Right forelimb (tissue), 1 donor: Measurements from ENCODE around the gene CIBAR2.

Source experiments
- DNase-seq: peaks from one replicate; pipeline ENCODE4 v3.0.0-alpha.2; 2018

CIBAR2 gene

DNA sequence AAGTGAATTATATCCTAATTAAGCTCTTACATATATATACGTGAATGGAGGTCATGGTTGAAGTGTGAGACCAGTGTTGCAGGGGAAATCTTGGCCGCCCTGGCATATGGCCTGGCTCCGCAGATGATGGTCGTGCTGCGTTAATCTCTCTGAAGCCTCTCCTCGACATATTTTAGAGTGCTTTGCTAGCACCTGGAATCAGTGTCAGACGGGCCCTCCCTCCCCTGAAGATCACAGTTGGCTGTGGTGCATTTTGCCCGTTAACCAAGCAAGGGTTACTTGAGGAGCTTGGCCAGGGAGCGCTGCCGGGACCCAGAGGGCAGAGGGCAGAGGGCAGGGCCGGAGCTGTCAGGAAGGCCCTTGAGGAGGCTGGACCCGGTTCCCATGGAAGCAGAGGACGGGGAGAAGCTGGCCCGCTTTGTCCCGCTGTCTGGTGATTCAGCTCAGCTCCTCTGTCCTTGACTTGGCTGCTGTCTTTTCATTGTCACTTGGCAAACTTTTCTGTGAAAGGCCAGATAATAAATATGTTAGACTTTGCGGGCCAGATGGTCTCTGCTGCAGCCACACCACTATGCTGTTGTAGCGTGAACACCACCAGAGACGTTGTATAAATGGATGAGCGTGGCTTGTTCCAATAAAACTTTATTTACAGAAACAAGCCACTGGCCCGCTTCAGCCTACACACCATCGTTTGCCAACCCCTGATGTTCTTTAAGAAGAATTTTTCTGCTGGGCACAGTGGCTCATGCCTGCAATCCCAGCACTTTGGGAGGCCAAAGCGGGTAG lies 32.3 kb downstream of the CIBAR2 start:
- DNase-seq: no peak

DNA sequence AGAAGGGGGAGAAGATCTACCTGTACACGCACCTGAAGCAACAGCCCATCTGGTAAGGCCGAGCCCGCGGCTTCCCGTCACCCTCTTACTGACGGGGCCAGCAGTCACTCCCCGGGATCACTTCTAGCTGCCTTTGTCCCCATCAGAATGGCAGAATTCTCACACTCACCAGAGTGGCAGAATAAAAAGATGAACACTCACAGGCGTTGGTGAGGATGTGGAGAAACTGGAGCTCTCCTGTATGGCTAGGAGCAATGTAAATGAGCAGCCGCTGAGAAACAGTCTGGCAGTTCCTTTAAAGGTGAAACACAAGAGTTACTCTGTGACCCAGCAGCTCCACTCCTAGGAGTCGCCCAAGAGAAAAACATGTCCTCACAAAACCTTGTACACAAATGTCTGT lies 33.3 kb downstream of the CIBAR2 start:
- DNase-seq: no peak

DNA sequence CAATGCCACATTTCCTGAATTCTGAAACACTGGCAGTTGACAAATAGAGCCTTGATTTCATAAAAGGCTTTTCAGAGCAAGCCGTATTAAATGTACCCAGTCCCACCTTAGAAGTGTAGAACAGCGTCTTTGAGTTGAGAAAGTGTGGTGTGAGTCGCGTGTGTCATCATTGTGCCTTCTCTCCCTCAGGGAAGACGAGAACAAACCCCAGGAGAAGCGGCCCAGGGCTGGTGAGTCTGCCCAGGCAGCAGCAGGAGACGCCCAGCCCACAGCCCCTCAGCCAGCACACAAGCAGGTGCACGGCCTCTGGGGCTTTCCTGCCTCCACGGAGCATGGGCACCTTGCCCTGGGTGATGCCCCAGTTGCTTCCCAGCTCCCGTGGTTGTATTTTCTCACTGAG lies 34.0 kb downstream of the CIBAR2 start:
- DNase-seq: no peak

DNA sequence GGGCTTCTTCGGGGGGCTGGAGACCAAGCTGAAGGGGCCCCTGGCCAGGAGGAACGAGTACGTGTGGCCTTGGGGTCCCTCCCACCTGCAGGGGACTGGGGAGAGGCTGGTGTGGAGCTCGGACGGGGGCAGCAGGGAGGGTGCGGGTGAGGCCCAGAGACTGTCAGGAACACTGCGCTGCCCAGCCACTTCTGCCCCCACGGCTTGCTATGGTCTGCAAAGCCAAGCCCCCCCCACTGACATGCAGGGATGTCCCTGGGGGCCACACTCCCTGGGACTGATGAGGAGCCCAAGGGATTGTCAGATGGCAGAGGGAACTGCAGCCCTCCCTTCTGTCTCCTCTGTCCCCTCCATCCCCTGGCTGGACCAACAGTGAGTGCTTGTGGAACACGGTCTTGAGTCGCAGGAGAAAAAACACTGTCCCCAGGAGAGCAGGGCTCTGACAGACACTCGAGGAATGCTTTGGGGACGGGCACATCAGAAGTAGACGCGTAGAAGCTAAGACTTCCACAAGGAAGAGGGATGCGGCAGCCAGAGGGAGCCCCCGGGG lies 34.6 kb downstream of the CIBAR2 start:
- DNase-seq: no peak

DNA sequence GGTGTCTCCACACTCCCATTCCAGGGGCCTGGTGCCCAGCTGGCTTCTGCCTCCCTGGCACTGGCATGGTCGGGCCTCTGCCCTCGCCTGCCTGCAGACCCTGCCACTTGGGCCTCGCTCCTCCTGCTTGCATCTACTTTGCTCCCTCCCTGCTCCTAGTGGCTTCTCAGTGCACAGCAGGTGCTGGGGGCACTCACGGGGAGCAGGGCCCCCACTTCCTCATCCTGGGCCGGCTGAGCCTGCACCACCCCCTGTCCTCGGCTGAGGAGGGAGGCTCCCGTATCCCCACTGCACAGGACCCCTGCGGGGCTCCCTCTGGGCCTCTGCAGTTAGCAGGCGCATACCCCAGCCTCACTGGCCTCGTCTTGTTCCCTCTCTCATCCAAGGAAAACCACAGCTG lies 35.2 kb downstream of the CIBAR2 start:
- no peak for DNase-seq

DNA sequence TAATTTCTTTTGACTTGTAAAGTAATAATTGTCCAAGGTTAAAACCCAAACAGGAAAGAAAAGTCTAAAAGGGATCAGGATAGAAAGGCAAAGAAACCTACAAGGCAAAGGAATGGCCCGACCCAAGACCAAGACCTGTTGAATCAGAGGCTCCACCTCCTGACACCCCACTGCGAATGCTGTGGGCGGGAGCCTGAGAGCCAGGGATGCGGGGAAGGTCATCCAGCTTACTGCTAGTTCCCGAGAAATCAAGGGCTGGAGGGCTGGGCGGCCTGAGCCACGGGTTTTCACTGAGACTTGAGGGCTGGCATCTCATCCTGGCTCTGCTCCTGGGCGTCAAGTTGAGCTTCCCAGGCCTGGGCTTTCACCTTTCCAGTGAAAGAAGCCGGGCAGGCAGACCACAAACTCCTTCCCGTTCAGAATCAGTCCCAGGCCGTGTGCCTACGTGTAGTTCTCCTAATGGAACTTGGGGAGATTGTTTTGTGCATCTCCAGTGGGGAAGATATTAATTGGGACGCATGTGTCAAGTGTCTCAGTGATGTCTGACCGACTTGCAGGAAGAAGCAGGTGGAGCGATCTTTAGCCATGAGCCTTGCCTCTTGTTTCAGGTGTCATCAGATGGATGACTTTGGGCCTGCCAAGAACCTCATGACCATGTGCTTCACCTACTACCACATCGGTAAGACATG lies 36.9 kb downstream of the CIBAR2 start:
- no peak for DNase-seq

DNA sequence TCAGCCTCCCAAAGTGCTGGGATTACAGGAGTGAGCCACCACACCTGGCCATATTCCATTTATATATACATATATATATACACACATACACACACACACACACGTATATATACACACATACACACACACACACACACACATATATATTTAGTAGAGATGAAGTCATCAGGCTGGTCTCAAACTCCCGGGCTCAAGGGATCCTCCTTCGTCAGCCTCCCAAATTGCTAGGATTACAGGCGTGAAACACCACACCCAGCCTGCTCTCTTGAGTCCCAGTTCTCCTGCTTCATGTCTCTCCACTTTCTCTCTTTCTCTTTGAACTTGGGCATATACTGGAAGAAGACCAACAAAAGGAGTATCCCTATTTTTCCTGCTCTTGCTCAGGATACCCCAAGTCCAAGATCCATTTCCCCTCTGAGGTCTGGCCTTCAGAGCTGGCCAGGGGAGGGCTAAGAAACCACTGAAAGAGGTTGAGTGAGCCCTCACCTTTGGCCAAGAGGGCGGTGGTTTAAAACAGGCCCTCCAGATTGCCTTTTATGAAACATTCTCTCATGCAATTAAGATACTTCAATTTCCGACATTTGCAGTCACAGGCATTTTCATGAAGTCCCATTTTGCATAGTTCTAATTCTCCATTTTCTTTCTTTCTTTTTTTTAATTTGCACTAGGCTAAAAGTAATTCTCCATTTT lies 37.9 kb downstream of the CIBAR2 start:
- DNase-seq: no peak

DNA sequence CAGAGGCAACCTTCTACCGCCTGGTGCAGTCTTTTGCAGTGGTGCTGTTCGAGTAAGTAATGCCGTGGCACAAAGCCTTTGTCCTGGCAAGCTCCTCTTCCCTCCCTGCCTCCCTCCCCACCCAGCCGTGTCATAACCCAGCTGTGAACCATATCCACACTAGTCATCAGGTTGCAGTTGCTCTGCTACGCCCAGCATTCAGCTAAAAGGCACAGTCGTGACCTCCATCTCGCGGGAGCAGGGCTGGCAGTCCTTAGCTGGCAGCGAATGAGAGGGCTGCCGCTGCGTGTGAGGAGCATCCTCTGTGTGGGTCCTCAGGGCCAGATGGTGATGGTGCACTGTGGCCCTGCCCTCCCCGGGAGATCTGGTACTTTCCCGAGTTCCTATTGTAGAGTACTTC lies 39.3 kb downstream of the CIBAR2 start:
- DNase-seq: no peak

DNA sequence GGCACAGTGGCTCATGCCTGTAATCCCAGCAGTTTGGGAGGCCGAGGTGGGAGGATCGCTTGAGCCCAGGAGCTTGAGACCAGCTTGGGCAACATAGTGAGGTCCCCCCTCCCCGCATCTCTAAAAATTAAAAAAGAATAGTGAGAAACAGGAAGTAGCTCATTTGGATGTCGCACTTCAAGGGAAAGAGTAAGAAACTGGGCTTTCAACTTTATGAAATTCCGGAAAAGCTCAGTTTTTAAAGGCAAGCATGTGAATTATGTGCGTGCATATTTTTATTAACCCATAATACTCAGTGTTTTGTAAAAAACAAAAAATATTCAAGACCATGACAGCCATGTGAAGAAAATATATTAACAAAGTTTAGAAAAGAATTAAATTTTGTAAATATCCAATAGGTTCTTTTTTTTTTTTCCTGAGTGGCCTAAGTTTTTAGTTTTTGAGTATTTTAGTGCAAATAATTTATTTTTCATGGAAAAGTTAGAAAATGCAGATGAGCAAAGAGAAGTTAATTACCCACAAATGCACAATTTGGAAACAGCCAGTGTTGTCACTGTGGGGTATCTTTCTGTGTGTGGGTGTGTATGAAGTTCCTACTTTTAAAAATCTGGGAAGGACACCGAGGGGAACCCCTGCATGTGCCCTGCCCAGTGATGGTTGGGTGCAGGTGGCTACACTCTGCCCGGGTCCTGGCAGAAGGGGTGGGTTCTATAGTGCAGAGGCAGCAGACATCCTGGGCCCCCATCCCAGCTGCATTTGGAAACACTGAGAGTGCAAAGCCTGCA lies 40.0 kb downstream of the CIBAR2 start:
- no peak for DNase-seq

DNA sequence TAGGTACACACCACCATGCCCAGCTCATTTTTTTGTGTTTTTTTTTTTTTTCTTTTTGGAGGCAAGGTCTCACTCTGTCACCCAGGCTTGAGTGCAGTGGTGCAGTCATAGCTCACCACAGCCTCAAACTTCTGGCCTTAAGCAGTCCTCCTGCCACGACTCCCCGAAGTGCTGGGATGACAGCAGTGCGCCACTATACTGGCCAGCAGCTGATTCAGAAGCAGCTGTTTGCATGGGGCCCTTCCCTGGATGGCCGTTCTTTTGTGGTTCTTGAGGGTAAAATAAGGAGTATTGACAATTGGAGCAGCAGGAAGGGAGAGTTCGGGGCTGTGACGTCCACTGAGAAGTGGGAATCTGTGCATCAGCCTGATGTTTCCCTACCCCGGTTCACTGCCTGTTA lies 43.1 kb downstream of the CIBAR2 start:
- DNase-seq: no peak

DNA sequence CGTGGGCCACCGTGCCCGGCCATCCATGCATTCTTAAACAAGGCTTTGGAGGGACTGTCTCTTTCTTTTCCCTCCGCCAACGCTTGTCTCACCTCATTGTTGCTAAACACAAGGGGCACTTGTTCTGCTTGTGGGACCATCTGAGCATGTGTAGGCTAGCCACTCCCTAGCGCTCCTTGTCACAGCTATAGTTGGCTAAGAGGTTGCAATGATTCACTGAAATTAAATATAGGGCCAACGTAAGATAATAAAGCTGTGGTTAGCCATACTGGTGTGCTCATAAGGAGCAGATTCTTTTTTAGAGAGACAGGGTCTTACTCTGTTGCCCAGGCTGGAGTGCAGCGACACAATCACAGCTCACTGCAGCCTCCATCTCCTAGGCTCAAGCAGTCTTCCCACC lies 43.5 kb downstream of the CIBAR2 start:
- no peak for DNase-seq

DNA sequence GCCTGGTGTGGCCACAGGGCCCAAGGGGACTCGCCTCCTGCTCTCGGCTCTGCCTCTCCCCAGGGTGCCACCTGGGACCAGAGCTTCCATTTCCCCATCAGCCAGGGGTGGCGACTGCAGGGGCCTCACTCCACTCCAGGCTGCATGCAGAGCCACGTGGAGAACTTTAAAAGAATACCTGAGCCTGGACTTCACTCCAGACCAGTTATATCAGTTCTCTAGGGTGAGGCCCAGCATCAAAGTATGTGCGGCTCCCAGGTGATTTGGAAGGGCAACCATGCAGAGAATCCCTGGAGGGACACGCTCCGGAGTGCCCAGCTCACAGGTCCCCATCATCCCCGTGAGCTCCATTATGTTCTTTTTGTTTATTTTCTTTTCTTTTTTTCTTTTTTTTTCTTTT lies 44.8 kb downstream of the CIBAR2 start:
- no peak for DNase-seq

DNA sequence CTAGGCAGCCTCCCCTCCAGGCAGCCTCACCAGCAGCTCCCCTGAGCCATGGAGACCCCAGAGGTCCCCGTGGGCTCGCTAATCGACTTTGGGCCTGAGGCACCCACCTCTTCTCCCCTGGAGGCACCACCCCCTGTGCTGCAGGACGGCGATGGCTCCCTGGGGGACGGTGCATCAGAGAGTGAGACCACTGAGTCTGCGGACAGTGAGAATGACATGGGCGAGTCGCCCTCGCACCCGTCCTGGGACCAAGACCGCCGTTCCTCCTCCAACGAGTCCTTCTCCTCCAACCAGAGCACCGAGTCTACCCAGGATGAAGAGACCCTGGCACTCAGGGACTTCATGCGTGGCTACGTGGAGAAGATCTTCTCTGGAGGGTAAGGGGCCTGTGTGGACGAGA lies 45.2 kb downstream of the CIBAR2 start:
- no peak for DNase-seq

DNA sequence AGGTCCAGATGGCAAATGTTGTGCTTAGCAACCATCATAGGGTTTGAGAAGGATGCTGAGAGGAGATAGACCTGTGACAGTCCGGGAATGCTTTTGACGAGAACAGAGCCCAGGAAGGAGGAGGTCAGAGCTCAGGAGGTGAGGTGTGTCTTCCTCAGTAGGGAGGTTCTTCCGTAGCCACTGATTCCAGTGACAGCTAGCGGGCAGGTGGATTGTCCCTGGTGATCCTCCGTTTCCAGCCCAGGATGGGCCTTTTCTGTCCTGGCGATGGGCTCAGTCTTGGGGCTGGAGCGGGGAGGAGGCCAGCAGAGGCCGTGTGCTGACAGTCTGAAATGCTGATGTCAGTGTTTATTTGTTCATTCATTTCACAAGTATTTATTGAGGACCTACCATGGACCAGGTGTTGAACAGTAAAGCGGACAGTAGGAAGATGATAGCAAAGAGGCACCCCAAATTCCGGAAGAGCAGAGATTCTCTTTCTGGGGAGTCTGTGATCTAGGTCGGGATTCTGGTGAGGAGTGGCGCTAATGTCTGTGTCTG lies 45.9 kb downstream of the CIBAR2 start:
- DNase-seq: no peak

DNA sequence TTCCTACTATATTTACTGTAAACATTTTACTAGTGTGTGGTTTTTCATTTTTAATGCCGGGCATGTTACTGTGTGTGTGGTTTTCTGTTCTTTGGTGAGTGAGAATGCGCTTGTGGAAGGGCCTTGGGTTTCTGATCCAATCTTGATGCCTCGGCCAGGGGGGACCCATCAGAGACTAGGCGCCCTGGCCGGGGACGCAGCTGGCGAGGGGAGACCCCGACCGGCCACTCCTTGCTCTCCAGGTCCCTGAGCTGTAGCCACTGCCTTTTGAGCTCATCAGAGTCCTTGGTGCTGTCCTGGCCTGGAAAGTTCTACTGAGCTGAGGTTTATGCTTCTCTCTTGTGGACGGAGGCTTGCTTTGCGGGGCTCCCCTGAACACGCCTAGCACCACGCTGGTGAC lies 47.2 kb downstream of the CIBAR2 start:
- DNase-seq: no peak

DNA sequence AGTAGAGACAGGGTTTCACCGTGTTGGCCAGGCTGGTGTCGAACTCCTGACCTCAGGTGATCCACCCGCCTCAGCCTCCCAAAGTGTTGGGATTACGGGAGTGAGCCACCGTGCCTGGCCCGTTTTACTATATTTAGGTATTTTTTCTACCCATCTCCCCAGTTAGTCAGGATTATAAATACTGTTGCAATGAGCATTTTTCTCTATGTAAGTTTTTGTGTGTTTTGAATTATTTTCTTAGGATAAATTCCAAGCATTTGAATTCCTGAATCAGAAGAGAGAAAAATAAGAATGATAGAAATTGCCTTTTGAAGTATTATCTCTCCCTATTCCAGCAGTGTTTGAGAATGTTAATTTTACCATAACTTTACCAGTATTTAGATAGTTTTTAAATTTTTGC lies 48.1 kb downstream of the CIBAR2 start:
- no peak for DNase-seq

DNA sequence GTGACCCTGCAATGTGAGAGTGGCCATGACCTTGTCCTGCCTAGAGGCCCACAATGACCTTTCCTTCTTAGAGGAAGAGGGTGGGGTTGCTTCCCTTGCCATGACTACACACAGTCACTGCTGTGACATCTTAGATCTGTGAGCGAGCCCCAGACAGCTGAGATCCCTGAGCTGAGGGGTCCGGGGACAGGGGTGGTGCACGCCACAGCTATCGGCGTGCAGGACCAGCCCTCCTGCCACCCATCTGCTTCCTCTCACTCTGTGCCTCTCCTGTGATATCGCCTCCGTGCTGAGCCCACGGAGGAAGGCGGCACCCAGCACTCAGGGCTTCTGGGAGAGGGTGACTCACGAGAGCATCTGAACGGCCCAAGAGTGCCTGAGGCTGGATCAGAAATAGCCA lies 49.4 kb downstream of the CIBAR2 start:
- DNase-seq: no peak

DNA sequence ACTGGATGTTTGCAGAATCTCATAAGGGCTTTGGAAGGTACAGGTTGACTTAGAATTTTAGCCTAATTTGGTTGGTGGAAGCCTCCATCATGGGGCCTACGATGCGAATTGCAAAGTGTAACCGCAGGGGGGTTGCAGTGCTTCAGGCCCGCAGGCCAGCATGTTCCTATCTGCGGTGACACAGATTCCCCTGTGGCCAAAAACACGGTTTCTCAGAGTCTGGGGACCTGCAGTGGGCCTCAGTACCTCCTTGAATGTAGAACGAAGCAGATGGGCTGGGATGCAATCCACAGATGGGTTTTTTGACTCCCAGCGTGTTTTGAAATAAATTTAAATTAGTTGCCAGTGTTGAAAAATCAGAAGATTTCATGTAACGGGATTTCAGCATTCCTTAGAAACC lies 49.9 kb downstream of the CIBAR2 start:
- DNase-seq: no peak

DNA sequence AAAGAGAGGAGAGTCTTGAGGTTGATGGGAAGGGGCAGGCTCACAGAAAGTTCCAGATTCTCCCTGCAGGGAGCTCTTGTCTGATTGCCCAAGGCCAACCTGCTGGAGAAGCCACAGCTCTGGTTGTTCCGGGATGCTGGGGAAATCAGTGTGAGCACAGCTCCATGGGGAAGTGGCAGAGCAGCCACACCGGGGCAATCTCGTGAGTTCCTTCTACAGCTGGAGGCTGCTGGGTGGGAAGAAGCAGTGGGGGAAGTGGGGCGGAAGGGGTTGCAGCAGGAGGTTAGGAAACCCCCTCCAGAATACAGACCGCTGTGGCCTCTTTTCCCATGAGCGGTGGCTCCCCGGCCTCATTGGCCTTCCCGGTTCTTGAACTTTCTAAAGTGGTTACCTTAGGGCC lies 50.7 kb downstream of the CIBAR2 start:
- no peak for DNase-seq

DNA sequence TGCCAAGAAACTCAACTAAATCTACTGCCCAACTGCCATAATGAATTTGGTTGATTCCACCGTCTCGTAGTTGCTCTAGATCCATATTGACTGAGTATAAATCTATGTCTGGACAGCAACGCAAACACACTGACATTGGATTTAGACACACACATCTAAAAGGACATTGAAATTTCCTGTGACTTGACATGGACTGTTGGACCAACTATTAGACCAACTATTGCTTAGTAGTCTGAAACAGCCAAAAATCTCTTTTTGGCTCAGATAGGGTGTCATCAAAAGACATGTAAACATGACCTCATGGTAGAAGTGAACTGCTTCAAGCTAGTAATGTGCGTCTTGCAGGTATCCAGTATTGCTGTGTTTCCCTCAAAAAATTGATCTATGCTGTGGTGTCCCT lies 53.4 kb downstream of the CIBAR2 start:
- DNase-seq: no peak

DNA sequence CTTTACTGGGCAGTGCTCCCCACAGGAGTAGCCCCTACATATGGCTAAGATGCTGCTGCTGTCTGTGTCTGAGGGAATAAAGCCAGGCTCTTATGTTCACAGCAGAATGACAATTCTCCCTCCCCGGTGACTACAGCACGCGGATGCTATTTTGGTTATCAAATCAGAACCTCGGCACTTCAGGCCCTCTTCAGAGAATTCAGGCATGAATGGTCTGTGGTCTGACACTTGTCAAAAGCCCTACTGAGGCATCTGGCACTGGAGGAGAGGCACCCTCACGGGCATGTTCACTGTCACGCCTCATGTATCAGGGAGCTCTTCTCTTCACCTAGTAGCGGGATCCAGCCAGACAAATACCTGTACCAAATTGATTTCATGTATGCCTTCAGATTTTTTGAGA lies 54.3 kb downstream of the CIBAR2 start:
- DNase-seq: no peak

DNA sequence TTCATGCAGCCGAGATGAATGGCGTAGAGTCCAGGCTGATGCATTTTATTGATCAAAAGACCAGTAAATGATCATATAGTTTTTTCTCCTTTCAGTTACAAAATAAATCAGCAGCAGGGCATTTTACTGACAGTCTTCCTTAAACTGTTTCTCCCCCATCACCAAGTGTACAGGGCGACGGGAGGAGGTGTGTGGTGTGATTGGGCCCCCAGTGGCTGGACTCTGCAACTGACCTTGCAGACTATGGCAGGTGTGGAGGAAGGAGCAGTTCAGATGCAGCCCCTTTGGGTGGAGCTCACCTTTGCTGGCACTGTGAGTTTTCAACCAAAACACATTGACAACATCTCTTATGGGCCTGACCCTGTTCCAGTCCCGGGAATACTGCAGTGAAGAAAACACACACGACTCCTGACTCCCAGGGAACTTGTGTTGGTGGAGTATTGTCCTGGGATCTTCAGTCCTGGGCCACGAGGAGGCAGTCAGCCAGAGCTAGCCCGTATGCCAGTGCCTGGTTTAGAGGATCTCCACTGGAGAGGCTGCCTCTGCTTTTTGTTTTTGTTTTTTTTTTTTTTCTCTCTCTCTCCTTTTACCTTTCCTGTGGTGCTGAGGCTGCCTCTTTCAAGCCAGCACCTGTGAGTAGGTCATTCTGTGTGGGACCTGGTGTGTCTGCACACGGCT lies 54.9 kb downstream of the CIBAR2 start:
- DNase-seq: no peak
